KBM-7 (cell line): ENCODE measurements around the gene NOS1AP.

Source experiments
- DNase-seq: peaks from one replicate; pipeline ENCODE4 v3.0.0-alpha.2; 2015
- in situ Hi-C: fragments of 300-500 bp; cut with MboI; formaldehyde crosslinking; loops from 2 replicates; pipeline ENCODE4 v1.14.3; 2020; ENCODE audit warnings: low sequenced_read_pairs, low pct_unique_long_range_greater_than_20kb, mixed read lengths

Gene NOS1AP

GRCh38 chr1:162130308-162130707 is 60.8 kb downstream of the NOS1AP start:
- in situ Hi-C loops: no loop called here
- no peak for DNase-seq

DNA sequence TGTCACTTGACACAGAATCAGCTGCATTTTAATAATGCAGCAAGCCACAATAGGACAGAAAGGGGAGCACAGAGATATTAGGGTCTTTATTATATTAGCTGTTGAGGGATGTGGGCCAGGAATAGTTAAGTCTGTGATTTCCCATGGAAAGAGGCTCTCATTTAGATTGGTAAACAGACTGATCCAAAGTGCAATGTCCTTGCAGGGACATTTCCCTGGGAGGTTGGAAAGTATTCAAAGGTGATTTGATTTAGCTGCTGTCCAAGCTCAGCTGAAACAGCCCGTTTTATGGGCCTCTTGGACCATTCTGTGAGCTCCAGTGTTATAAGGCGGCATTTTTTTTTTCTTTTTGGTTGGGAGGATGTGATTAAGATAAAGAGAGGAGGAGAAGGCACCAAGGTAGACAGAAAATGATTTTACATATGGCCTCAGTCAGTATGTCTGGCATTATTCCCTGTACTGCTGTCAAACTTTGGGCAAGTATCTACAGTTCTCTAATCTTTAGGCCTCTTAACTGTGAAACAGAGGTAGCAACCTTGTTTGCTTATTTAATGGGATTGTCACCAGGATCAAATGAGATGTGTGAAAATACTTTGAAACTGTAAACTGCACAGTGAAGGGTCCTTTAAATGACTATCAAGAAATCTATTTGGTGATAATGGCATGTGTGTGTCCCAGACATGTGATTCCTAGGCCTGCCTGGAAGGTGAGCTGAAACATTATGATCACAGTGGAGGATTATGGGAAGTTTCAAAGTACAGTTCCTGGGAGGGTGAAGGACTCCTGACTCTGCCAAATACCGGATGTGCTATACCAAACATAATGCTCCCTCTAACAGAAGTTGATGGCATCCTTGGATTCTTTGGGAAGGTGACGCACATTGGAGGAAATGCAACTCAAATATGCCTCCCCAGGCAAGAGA is 62.2 kb downstream of the NOS1AP start:
- no peak for DNase-seq
- in situ Hi-C loops: no loop called here

- in situ Hi-C loops: no loop called here
- DNase-seq: no peak
Observed at GRCh38 chr1:162133566-162133965, 64.1 kb downstream of the NOS1AP start.

DNA sequence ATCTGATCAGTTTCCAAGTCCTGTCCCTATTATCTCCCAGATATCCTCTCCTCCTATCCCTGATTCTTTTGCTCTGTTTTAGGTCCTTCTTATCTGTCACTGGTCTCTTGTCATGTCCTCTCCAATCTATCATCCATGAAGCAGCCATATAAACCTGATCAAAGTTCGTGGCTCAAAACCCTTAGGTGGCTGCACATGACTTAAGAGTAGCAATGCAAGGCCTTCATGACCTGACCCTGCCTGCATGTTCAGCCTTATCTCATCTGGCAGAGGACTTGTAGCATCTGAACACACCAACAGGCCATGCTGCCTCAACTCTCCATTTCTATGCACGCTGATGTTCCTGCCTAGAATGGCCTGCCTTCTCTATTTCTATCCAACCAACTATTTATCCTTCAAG is 65.2 kb downstream of the NOS1AP start:
- in situ Hi-C loops: no loop called here
- no peak for DNase-seq

GRCh38 chr1:162135271-162135775 is 65.8 kb downstream of the NOS1AP start:
- no peak for DNase-seq

GRCh38 chr1:162136760-162137159 is 67.3 kb downstream of the NOS1AP start:
- no peak for DNase-seq
- in situ Hi-C loops: no loop called here

More at GRCh38 chr1:162135271-162135775, 65.8 kb downstream of the NOS1AP start:
- in situ Hi-C loops: no loop called here

DNA sequence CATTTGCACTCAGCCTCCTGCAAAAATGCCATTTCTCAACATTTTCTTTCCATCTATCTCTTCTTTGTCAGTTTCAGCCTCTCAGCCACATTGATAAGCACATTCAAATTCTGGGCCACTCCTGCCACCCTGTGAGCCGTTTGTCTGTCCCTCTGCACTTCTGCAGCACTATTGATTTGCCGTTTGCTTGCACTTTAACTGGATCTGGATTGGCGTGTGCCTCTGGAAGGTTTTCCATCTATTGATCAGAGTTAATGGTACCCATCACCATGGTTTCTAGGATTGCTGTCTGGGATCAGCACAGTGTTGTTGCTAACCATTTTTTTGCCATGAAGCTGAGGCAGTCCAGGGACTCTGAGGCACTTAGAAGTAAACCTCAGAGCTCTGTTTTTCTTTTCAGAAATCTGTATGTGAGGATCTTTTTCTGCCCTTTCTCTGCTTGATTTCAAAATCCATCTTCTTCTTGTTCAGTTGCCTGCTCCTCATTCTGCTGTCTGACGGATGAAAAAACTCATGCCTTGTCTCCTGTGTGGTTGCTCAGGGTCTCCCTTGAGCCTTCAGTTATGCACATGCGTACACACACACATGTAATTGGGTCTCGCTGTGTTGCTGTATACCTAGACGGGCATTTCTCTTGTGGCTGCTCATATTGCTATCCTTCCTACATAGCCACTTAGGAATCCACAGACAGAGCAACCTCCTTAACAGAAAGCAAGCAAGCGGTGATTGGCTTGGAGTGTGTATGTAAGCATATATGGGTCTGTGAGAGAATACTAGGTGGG is 67.9 kb downstream of the NOS1AP start:
- in situ Hi-C loops: no loop called here
- DNase-seq: no peak

- DNase-seq: no peak
- in situ Hi-C loops: no loop called here
Observed at GRCh38 chr1:162138112-162138511, 68.6 kb downstream of the NOS1AP start.

DNA sequence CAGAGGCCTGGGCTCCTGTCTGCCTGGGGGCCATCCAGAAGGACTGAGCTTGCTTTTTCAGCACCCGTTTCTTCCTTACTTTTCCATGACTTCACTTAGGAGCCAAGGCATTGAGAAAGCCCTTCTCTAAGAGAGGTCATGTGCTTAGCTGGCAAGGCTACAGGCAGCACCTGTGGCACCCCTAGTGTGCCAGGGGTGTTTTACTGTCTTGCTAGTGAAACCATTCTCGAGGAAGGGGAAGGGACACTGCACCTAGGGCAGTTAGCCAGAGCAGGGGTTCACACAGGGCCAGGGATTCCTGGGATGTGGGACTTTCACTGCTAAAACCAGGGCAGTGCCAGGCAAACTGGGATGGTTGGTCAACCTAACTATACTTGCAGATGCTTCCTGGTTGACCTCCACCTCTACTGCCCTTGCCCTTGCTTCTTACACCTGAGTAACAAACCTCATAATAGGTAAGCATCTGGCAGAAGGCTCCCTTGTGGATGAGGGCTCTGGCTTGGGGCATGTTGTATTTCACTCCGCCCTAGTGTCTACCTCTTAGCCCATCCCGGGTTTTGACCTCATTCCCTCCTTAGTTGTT is 69.2 kb downstream of the NOS1AP start:
- DNase-seq: no peak
- in situ Hi-C loops: no loop called here

GRCh38 chr1:162139211-162139610 is 69.7 kb downstream of the NOS1AP start:
- DNase-seq: no peak
- in situ Hi-C loops: no loop called here

GRCh38 chr1:162141281-162142054 is 72.0 kb downstream of the NOS1AP start:
- in situ Hi-C loops: no loop called here
- no peak for DNase-seq

GRCh38 chr1:162142968-162143367 is 73.5 kb downstream of the NOS1AP start:
- in situ Hi-C loops: no loop called here
- DNase-seq: no peak

DNA sequence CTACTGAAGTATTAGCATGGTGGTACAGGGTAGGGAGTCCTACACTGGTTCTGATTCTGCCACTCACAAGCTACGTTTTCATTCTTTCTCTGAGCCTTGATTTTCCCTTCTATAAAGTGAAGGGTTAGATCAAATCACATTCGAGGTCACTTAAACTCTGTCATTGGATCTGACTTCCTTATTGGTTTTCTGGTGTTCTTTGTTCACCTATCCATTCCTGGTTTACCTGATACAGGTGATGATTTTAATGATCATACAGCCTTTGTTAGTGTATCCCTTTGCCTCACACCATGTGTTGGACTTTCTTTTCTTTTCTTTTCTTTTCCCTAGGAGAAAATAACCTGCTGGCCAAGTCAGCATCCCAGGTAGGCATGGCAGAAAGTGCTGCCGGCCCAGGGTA is 74.8 kb downstream of the NOS1AP start:
- no peak for DNase-seq
- in situ Hi-C loops: no loop called here

GRCh38 chr1:162144853-162145252 is 75.4 kb downstream of the NOS1AP start:
- in situ Hi-C loops: no loop called here
- DNase-seq: no peak

DNA sequence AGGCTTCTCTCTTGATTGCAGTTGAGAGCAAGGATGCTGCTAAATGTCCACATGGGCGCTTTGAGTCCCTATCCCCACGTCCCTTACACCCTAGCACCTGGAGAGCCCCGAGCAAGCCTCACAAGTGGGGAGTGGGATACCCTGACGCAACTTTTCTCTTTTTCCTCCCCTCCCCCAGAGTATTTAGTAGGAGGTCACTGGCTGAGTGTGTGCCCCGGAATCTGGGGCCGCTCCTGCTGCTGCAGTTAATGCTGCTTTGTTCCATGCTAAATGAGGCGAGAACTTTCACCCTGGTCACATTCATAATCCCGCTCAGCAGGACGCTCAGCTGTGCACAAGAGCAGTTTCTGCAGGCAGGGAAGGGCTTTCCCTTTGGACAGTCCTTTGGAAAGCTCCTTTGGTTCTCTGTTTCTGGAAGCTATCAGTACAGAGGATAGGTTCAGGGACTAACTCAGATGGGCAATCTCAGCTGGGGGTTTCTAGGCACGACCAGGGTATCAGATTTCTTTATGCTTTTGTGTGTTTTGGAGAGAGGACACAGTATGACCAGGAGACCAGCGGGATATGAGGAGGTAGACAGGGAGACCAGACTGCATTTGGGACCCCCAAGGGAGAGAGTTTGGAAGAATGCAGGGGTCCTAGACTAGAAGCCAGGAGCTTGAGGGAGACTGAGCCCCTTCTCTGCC is 75.9 kb downstream of the NOS1AP start:
- in situ Hi-C loops: no loop called here

DNA sequence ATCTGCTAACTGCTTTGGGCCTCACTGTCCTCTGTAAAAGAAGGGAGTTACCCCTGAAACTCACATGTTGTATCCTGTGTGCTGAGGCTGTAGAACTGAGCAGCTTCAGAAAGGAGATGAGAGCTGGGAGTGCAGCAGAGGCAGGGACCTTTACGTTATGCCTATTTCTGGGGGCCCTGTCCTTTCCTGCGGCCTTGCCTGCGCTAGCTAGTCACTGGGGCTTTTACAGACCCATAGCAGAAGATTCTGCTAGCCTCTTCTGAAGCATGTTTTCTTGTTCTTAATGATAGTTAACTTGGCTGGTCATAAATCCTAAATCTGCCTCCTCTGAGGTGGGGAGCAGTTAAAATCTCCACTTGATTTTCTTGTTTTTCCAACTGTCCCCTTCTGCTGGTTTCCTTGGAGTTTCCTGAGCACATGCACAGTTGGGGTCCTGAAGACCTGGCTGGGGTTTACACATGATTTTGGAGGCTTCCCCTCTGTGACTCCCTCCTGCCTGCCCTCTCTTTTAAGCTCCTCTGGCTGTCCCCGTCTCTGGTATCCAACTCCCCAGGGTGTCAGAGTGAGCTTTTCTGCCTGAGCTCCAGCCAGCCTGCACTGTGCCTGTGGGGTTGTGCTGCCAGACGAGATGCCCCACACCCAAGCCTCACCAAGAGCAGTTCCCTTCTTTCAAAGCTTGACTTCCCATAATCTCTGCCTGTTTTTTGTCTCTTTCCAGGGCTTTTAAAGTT is 76.6 kb downstream of the NOS1AP start:
- in situ Hi-C loops: no loop called here
- no peak for DNase-seq

More for the DNA sequence above, 75.9 kb downstream of the NOS1AP start:
- DNase-seq: no peak

GRCh38 chr1:162147760-162148159 is 78.3 kb downstream of the NOS1AP start:
- in situ Hi-C loops: no loop called here
- DNase-seq: no peak

GRCh38 chr1:162150112-162150511 is 80.6 kb downstream of the NOS1AP start:
- in situ Hi-C loops: no loop called here
- DNase-seq: no peak
